Neural cell (in vitro differentiated cells): ENCODE measurements around the gene FAM76A. TPM values are rescaled to one million over a fixed set of nuclear protein-coding genes. Genes with fewer than 3 reads are reported as not detected.
A peak's percentile ranks its signal among the peaks of the same experiment; 100 is the strongest.
"Not testable (repeated sequence)": the region's sequence is repeated elsewhere in the genome, so short reads cannot be mapped to it uniquely, and the experiment has no call there.

Experiments used
- H2AFZ ChIP-seq: fragments of 200-600, 300-800 bp; sonication (generic), shearing (Covaris generic); 2 replicates; pipeline ENCODE4 v1.6.0; 2014; ENCODE audit warnings: low read depth, mild to moderate bottlenecking, antibody characterized with exemption, low read length, moderate library complexity
- H3F3A ChIP-seq: fragments of 200-600 bp; shearing (Covaris generic); 2 replicates; pipeline ENCODE4 v1.6.1; 2016; ENCODE audit warnings: mild to moderate bottlenecking, moderate library complexity, mixed read lengths, antibody characterized with exemption, low read length; ENCODE audit not compliant: insufficient read depth, poor library complexity, severe bottlenecking
- H3K27ac ChIP-seq: fragments of 200-600, 300-800 bp; sonication (generic), shearing (Covaris generic); 2 replicates; pipeline ENCODE4 v1.5.1; 2014; ENCODE audit warnings: mild to moderate bottlenecking, low read length, moderate library complexity
- H3K27me3 ChIP-seq: fragments of 300-800, 200-600 bp; sonication (generic), shearing (Covaris generic); 2 replicates; pipeline ENCODE4 v1.6.0; 2014; ENCODE audit warnings: mild to moderate bottlenecking, low read depth, low read length, moderate library complexity; ENCODE audit not compliant: insufficient read depth
- H3K36me3 ChIP-seq: fragments of 300-800, 200-600 bp; sonication (generic), shearing (Covaris generic); 2 replicates; pipeline ENCODE4 v1.5.1; 2014; ENCODE audit warnings: mild to moderate bottlenecking, antibody characterized with exemption, low read length, moderate library complexity; ENCODE audit not compliant: insufficient read depth
- H3K4me2 ChIP-seq: fragments of 300-800, 200-600 bp; sonication (generic), shearing (Covaris generic); 2 replicates; pipeline ENCODE4 v1.6.0; 2014; ENCODE audit warnings: mild to moderate bottlenecking, low read length
- H3K4me3 ChIP-seq: fragments of 300-800, 200-600 bp; sonication (generic), shearing (Covaris generic); 2 replicates; pipeline ENCODE4 v1.5.1; 2014; ENCODE audit warnings: mild to moderate bottlenecking, low read length, moderate library complexity
- H3K79me2 ChIP-seq: fragments of 200-600 bp; shearing (Covaris generic); replicated peaks from 2 replicates; pipeline ENCODE4 v1.6.0; 2014; ENCODE audit warnings: mild to moderate bottlenecking, low read length, moderate library complexity; ENCODE audit not compliant: insufficient read depth
- H3K9ac ChIP-seq: fragments of 300-800, 200-600 bp; sonication (generic), shearing (Covaris generic); 2 replicates; pipeline ENCODE4 v1.6.1; 2016; ENCODE audit warnings: mild to moderate bottlenecking, low read length, mixed read lengths
- H3K9me2 ChIP-seq: fragments of 200-600 bp; shearing (Covaris generic); 2 replicates; pipeline ENCODE4 v1.6.1; 2016; ENCODE audit warnings: mild to moderate bottlenecking, low read length, mixed read lengths; ENCODE audit not compliant: insufficient read depth
- H3K9me3 ChIP-seq: fragments of 200-600, 300-800 bp; sonication (generic), shearing (Covaris generic); 2 replicates; pipeline ENCODE4 v1.6.1; 2016; ENCODE audit warnings: mild to moderate bottlenecking, mixed run types, low read length, moderate library complexity, mixed read lengths
- H4K20me1 ChIP-seq: fragments of 200-600 bp; shearing (Covaris generic); 2 replicates; pipeline ENCODE4 v1.6.1; 2016; ENCODE audit warnings: mild to moderate bottlenecking, mixed run types; ENCODE audit not compliant: insufficient read depth
- EP300 ChIP-seq: fragments of 450-650 bp; conservative IDR thresholded peaks from 2 replicates; pipeline ENCODE4 v1.6.1; 2014; ENCODE audit warnings: antibody characterized with exemption, mild to moderate bottlenecking, moderate library complexity; ENCODE audit not compliant: poor library complexity, severe bottlenecking
- EZH2 ChIP-seq: fragments of 200-600, 300-800 bp; shearing (Covaris generic), sonication (generic); IDR thresholded peaks from 2 replicates; pipeline ENCODE4 v1.6.1; 2014; ENCODE audit warnings: antibody characterized with exemption, low read length, borderline replicate concordance, mild to moderate bottlenecking; ENCODE audit not compliant: insufficient read depth, poor library complexity, severe bottlenecking
- MXI1 ChIP-seq: fragments of 450-650 bp; conservative IDR thresholded peaks from 2 replicates; pipeline ENCODE4 v1.6.1; 2014; ENCODE audit warnings: antibody characterized with exemption, mild to moderate bottlenecking; ENCODE audit not compliant: poor library complexity, severe bottlenecking
- POLR2AphosphoS5 ChIP-seq: IDR thresholded peaks from 2 replicates; pipeline ENCODE4 v1.6.1; 2012
- RAD21 ChIP-seq: fragments of 450-650 bp; conservative IDR thresholded peaks from 2 replicates; pipeline ENCODE4 v1.6.1; 2014; ENCODE audit warnings: antibody characterized with exemption, mild to moderate bottlenecking, moderate library complexity
- REST ChIP-seq: IDR thresholded peaks from 2 replicates; pipeline ENCODE4 v1.6.1; 2012; ENCODE audit warnings: borderline replicate concordance
- SMC3 ChIP-seq: fragments of 450-650 bp; conservative IDR thresholded peaks from 2 replicates; pipeline ENCODE4 v1.6.1; 2014; ENCODE audit warnings: antibody characterized with exemption, mild to moderate bottlenecking, moderate library complexity; ENCODE audit not compliant: poor library complexity
- TAF1 ChIP-seq: IDR thresholded peaks from 2 replicates; pipeline ENCODE4 v1.6.1; 2012; ENCODE audit warnings: low read depth
- polyA plus RNA-seq: library from polyadenylated mRNA; depleted of rRNA; stranded (reverse); fragments of >200 nt; gene quantifications from 2 replicates; pipeline ENCODE4 v1.2.3, GENCODE V29; 2014
- TF ChIP-seq, protein P1 (sequence below): fragments of 450-650 bp; IDR thresholded peaks from 2 replicates; pipeline ENCODE4 v1.5.1; 2014; ENCODE audit warnings: antibody characterized with exemption, mild to moderate bottlenecking, moderate library complexity; ENCODE audit not compliant: poor library complexity, severe bottlenecking

The FAM76A gene
- polyA plus RNA-seq, 1 donor from 2014 or later, result 14.5 TPM

GRCh38 chr1:27774654-27775053 is 48.9 kb downstream of the FAM76A start:
- no peaks in the 10 kb centered on the region for H3K36me3 ChIP-seq
- peak overlapping the region; percentile 93 for H3K27ac ChIP-seq
- TF ChIP-seq MXI1 (no peak), RAD21 (no peak), REST (no peak)
- peaks cover 30% of the 10 kb centered on the region for H3K79me2 ChIP-seq
- H3K9me2 ChIP-seq, result no peaks in the 10 kb centered on the region
- H2AFZ ChIP-seq, result no peak overlapping the region
- peak overlapping the region; percentile 84 for H3K4me2 ChIP-seq
- no peaks in the 10 kb centered on the region for H3K27me3 ChIP-seq
- no peaks in the 10 kb centered on the region for H3K9me3 ChIP-seq
- H3F3A ChIP-seq, result no peaks in the 10 kb centered on the region
- no peaks in the 10 kb centered on the region for H4K20me1 ChIP-seq
- peak overlapping the region; percentile 98 for H3K9ac ChIP-seq
- H3K4me3 ChIP-seq, result peak overlapping the region; percentile 100

- not testable (repeated sequence) for H3K4me3 ChIP-seq, H2AFZ ChIP-seq, H3K9me2 ChIP-seq, H3K4me2 ChIP-seq, H3K27ac ChIP-seq, H3K9ac ChIP-seq, H3K9me3 ChIP-seq, H4K20me1 ChIP-seq, H3F3A ChIP-seq, H3K27me3 ChIP-seq, H3K36me3 ChIP-seq
- H3K79me2 ChIP-seq, result peaks cover 30% of the 10 kb centered on the region
Observed at GRCh38 chr1:27775336-27775735, 49.6 kb downstream of the FAM76A start.

GRCh38 chr1:27776276-27776675 is 50.5 kb downstream of the FAM76A start:
- not testable (repeated sequence) for H3K9me2 ChIP-seq, H3K27me3 ChIP-seq, H4K20me1 ChIP-seq, H3K9me3 ChIP-seq, H3K27ac ChIP-seq, H3K4me3 ChIP-seq, H3K36me3 ChIP-seq, H3K4me2 ChIP-seq, H3K9ac ChIP-seq, H3F3A ChIP-seq, H2AFZ ChIP-seq
- H3K79me2 ChIP-seq, result peaks cover 30% of the 10 kb centered on the region

- no peaks in the 10 kb centered on the region for H3K27me3 ChIP-seq
- H3K27ac ChIP-seq, result no peak overlapping the region
- no peaks in the 10 kb centered on the region for H3F3A ChIP-seq
- H3K4me3 ChIP-seq, result no peak overlapping the region
- H3K4me2 ChIP-seq, result no peak overlapping the region
- H3K36me3 ChIP-seq, result no peaks in the 10 kb centered on the region
- H3K9me2 ChIP-seq, result no peaks in the 10 kb centered on the region
- H4K20me1 ChIP-seq, result no peaks in the 10 kb centered on the region
- peaks cover 34% of the 10 kb centered on the region for H3K79me2 ChIP-seq
- no peaks in the 10 kb centered on the region for H3K9me3 ChIP-seq
- TF ChIP-seq EP300 (no peak), SMC3 (no peak), RAD21 (no peak), MXI1 (no peak), TAF1 (no peak), REST (no peak), POLR2AphosphoS5 (no peak), EZH2 (no peak)
- TF ChIP-seq, protein P1, sequence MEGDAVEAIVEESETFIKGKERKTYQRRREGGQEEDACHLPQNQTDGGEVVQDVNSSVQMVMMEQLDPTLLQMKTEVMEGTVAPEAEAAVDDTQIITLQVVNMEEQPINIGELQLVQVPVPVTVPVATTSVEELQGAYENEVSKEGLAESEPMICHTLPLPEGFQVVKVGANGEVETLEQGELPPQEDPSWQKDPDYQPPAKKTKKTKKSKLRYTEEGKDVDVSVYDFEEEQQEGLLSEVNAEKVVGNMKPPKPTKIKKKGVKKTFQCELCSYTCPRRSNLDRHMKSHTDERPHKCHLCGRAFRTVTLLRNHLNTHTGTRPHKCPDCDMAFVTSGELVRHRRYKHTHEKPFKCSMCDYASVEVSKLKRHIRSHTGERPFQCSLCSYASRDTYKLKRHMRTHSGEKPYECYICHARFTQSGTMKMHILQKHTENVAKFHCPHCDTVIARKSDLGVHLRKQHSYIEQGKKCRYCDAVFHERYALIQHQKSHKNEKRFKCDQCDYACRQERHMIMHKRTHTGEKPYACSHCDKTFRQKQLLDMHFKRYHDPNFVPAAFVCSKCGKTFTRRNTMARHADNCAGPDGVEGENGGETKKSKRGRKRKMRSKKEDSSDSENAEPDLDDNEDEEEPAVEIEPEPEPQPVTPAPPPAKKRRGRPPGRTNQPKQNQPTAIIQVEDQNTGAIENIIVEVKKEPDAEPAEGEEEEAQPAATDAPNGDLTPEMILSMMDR, result no peak
- H2AFZ ChIP-seq, result no peak overlapping the region
- no peak overlapping the region for H3K9ac ChIP-seq
Observed at GRCh38 chr1:27778056-27778455, 52.3 kb downstream of the FAM76A start.
